GM18858 (cell line): ENCODE data around the gene LAMB1.

Source experiments
- ATAC-seq: cut with Tn5 transposase; IDR thresholded peaks from one replicate; pipeline ENCODE4 v1.9.1; 2021; ENCODE audit not compliant: unreplicated experiment

Gene LAMB1

GRCh38 chr7:107884066-107884818, 118.7 kb downstream of the LAMB1 start:
- ATAC-seq, result no peak

DNA sequence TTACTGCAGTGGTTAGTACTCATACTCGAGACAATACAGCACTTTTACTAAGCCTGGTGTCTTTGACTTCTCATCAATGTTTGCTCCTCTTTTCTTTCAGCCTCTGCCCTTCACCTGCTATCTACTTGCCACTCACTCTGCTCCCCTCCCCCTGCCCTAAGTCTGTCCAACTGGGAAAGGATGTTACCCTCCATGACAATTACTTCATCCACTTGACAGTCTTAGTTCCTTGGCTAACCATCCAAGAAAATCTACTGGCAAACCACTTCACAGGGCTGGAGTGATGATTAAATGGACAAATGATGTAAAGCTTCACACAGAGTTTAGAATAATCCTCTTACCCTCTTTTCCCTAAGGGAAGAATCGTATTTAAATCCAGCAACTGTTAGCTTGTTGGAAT, 120.2 kb downstream of the LAMB1 start:
- no peak for ATAC-seq

- ATAC-seq, result peak; percentile 71
Observed at GRCh38 chr7:107879400-107880035, 123.4 kb downstream of the LAMB1 start.

DNA sequence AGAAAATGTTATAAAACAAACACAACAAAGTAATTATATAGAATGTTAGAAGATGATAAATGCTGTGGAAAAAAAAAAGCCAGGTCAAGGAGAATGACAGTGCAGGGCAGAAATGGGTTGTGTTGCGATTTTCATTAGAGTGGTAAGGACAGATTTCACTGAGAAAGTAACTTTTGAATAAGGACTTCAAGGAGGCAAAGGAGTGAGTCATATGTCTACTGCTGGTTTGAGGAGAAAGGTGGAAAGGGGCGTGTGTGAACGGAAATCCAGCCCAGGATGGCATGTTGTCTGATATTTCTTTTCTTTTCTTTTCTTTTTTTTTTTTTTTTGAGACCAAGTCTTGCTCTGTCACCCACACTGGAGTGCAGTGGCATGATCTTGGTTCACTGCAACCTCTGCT, 124.3 kb downstream of the LAMB1 start:
- no peak for ATAC-seq

DNA sequence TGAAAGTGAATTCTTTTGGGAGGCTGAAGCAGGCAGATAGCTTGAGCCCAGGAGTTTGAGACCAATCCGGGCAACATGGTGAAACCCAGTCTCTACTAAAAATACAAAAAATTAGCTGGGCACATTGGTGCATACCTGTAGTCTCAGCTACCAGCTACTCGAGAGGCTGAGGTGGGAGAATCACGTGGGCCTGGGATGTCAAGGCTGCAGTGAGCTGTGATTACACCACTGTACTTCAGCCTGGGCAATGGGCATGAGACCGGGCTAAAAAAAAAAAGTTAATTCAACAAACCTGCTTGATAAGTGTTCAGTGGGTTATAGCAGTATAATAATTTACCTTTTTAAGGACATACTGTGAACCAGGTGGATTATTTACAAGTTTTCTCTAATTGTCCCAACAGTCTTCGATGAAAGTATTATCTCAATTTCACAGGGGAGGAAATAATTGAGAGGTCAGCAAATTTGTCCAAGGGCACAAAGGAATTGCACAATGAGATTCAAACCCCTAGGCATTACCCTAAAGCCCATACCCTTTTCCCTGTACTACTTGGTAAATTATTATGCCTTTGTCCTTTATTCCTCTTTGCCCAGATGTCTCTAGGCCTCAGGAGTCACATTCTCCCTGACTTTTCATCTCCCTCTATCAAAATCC, 125.1 kb downstream of the LAMB1 start:
- ATAC-seq, result no peak

GRCh38 chr7:107876916-107877315, 126.0 kb downstream of the LAMB1 start:
- ATAC-seq, result no peak

DNA sequence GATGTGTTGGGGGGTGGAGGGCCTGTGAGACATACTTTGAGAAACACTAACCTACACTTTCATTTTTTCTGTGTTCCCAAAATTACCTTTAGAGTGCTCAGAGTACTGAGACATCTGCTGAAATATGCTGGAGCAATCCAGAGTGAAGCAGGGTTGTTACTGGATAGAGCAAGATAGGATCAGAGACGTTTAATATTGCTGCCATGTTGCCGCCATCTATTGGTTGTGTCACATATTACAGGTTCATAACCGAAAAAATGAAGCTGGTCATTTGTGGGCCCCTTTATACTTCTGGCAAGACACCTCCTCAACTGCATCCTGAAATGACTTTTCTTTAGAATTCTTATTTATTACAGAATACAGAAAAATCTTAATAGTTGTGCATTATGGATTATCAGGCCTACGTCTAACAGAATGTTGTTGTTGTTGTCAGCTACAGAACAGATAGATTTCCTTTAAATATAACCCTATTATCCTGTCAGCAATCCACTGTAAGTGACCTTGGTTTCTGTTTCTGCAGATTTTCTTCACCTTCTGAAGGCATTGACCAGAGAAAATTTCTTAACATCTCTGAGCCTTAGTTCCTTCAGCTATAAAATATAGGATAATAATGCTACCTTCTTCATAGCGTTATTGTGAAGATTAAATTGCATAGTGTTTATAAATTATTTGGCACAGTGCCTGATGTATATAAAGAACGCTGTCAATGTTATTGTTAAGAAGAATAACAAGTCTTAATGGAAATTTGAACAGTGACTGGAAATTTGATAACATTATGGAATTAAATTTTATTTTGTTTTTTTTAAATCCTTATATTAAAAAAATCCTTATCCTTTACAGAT, 128.1 kb downstream of the LAMB1 start:
- ATAC-seq, result peak; percentile 53

GRCh38 chr7:107874111-107874510, 128.8 kb downstream of the LAMB1 start:
- no peak for ATAC-seq
